GM12875 (cell line): ENCODE data around the gene MOCOS.
"Not testable (repeated sequence)": the region's sequence is repeated elsewhere in the genome, so short reads cannot be mapped to it uniquely, and the experiment has no call there.

ENCODE experiments used
- H3K4me3 ChIP-seq: one replicate; pipeline ENCODE4 v1.5.1; 2011; ENCODE audit warnings: low read depth, low read length, control low read depth
- CTCF ChIP-seq: IDR thresholded peaks from 2 replicates; pipeline ENCODE4 v1.5.1; 2011; ENCODE audit warnings: low read depth, mild to moderate bottlenecking, control low read depth, inconsistent platforms, low read length, moderate library complexity, borderline replicate concordance; ENCODE audit not compliant: insufficient read depth

MOCOS gene

DNA sequence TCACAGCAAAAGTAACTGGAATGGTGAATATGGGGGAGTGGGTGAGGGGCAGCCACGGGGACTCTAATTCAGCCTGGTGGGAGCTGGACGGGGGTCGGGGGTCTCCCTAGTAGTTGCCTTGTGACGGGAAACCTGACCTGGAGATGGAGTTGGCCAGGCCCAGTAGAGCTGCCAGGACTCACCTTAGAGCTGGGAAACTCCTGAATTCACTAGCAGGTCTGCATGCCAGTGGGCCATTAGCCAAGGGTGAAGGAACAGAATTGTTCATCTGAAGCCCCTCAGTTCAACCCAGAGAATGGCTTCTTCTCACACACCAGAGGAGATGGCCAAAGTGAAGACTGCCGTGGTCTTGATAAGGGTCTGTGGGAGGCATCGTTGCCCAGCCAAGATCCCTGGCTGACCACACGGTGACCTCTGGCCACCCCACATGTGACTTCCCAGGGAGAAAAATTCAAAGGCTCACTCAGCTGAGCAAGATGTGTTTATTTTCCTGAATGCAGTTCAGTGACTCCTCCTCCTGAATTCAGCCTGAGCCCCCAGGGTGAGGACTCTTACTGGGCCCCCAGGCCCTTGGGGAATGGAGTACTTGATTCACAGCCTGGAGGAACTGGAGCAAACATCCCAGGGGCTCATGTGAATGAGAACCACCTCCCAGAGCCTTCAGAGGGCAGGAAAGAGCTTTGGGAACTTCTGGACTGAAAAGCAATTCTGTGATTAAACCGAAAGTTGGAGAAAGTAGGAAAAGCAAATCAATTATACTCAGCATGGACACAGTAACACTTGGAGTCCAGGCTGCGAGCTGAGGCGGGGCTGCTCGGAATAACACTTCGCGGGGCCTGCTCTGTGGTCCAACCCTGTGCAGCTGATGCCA is 25.2 kb downstream of the MOCOS start:
- H3K4me3 ChIP-seq, result no peak overlapping the region
- no peak for TF ChIP-seq CTCF

DNA sequence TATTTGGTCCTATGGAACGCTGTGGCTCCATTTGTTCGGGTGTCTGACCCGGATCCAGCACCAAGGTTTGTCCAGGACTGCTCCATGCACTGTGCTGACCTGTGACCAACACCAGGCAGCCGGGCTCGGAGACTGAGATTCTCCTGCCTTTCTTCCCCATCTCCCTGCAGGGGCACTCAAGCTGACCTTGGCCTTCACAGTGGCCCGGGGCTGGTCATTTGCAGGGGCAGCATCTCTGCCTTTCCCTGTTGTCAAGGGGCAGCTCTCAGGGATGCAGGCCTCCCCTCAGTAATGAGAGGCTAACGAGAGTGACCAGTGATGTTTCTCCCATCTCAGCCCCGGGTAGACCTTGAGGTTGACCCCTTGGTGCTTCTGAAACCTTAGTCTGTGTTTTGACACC is 27.5 kb downstream of the MOCOS start:
- no peak for TF ChIP-seq CTCF
- no peak overlapping the region for H3K4me3 ChIP-seq

DNA sequence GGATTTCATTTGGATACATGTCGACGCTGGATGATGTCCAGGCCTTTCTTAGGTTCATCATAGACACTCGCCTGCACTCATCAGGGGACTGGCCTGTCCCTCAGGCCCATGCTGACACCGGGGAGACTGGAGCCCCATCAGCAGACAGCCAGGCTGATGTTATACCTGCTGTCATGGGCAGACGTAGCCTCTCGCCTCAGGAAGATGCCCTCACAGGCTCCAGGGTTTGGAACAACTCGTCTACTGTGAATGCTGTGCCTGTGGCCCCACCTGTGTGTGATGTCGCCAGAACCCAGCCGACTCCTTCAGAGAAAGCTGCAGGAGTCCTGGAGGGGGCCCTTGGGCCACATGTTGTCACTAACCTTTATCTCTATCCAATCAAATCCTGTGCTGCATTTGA is 28.3 kb downstream of the MOCOS start:
- no peak for TF ChIP-seq CTCF
- H3K4me3 ChIP-seq, result no peak overlapping the region

DNA sequence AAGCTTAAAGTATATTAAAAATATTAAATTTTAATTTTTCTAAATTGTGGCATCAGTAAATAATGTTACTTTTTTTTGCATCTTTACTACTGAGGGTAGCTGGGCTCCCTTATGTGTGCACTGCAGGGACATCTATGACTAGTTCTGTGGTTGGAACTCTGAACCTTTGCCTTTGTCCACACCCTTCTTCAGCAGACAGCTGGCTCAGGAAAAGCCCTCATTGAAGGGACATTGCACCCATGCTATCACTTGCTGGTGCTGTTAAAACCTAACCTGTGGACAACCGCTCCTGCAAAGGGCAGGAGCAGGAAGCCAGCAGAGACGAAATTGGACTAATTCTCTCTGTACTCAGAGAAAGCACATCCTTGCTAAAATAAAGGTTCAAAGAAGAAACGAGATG is 30.1 kb downstream of the MOCOS start:
- TF ChIP-seq CTCF, result no peak
- H3K4me3 ChIP-seq, result no peak overlapping the region

- H3K4me3 ChIP-seq, result no peak overlapping the region
- TF ChIP-seq CTCF, result no peak
Measured at GRCh38 chr18:36229188-36229587, 41.9 kb downstream of the MOCOS start.

GRCh38 chr18:36240510-36240909 is 53.2 kb downstream of the MOCOS start:
- not testable (repeated sequence) for H3K4me3 ChIP-seq

GRCh38 chr18:36241831-36242230 is 54.5 kb downstream of the MOCOS start:
- H3K4me3 ChIP-seq, result no peak overlapping the region
- no peak for TF ChIP-seq CTCF
